GF-D8 (cell line): Measurements from ENCODE around the gene CREBZF.
"Not testable (repeated sequence)": the region's sequence is repeated elsewhere in the genome, so short reads cannot be mapped to it uniquely, and the experiment has no call there.

ENCODE experiments used
- DNase-seq: peaks from one replicate; lab custom pipeline; 2025; lab: John Stamatoyannopoulos, UW

CREBZF gene

GRCh38 chr11:85670949-85671663 is 6.2 kb upstream of the CREBZF start:
- DNase-seq: not testable (repeated sequence)

DNA sequence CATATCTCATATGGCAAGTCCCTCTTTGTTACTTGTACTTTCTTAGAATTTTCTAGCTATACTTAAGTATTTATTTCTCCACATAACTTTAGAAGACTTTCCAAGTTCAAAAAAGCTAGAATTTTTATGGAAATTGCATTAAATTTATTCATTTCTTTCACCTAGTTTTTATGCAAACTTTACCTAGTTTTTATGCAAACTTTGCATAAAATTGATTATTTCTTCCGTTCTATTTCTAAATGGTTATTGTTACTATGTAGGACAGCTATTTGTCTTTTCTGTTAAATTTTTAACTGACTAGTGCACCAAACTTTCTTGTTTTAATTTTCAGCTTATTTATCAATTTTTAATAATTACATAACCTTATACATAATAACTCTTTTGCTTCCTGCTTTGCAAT is 3.2 kb upstream of the CREBZF start:
- no peak for DNase-seq

- no peak for DNase-seq
Measured at GRCh38 chr11:85666687-85667086, 1.8 kb upstream of the CREBZF start.

DNA sequence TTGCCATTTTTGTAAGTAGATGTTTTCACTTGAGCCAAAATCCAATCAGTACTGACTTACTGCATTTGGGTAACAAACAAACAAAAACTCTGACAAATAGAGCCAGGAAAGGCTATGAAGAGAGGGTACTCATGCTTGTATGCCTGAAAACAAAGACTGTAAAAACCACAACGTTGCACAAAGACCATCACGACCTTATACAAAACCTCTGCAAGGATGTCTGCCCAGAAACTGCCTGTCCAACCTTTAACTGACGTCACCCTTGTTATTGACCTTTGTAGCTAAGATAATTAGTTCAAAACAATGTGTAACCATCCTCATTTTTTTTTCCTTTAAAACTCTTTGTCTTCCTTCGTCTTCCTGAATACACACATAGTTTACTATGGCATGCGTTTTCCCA is 804 bp upstream of the CREBZF start:
- DNase-seq: no peak

DNA sequence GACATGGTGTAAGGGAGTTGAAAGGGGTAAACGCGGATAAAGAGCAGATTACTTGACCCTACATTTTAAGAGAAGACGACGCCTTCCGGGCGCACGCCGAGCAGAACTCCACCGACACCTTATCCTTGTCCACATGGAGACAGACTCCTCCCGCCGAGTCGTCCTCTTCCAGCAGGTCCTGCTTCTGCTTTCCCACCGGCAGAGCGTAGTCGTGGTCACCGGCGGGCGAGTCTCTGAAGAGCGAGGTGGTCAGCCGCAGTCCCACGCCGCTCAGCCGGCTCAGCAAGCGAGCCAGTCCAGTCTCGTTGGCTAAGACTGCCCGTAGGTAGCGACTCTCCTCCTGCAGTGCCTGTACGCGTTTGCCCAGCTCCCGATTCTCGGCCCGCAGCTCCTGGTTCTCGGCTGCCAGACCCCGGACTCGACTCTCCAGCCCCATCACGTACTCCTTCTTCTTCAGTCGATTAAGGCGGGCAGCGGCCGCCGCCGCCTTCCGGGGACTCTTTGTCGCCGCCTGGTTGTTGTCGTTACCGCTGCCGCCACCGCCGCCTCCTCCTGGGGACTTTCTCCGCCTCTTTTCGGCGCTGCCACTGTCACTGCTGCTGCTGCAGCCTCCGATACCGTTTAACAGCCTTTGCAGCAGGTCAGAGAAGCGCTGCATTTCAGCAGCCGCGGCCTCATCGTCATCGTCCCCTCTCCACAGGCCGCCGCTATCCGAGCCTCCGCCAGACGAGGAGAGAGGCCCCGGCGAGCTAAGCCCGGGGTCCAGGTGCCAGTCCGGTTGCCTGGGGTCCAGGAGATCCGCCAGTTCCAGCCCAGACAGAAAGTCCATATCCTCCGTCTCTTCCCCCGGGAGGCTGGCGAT is 945 bp downstream of the CREBZF start:
- DNase-seq: peak; percentile 47

DNA sequence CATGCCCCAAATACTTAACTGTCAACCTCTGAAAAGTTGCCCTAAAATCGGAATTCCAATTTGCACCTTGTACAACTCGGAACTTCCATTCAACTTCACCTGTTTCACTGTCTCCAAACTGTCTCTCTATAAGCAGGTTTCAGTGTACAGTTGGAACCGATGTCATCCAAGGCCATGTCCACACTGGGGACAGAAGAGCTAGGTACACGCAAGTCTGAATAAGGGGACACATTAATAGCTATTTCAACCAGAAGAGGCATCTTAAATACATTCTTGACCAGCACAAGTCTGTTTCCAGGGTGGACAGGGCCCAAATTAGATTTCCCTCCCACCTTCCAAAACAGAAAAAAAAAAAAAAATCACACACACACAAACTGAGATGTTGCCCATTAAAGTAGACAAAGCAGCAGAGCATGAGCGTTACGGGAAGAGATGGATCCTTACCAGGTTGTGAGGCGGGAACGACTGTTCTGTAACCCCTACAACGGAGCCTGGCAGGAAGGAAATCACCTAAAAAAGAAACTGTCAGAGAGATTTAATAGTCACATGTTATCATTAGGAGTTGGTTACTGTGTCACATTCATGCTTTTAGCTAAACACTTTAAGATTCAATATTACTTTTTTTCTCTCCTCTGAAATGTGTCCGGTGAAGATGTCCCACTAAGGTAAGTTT is 1.7 kb downstream of the CREBZF start:
- DNase-seq: no peak

DNA sequence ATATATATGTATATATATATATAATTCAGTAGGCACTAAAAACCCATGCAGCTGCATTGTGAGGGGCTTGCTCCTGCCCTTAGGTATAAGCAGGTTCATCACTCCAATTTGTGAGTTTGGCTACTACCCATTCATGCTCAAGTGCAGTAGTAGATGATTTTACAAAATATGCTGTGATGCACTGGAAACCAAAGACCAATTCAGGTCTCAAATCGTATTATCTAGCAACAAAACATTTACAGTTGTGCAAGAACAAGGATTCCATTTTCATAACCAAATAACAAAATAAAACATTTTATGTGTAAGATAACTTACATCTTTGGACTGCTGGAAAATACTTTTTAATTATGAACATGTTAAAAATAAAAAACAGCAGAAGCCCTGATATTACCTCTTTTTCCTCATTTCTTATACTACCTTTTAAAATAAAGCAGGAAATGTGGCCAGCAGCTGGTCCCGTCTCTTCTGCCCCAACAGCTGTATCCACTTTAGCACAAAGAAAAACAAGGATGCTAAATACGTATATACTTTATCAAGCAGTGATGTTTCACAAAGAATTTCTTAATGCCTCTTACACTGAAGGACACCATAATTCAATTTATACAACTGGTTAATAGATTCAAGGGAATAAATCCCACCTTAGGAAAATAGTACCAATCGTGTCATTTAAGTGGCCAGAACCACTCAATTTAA is 2.8 kb downstream of the CREBZF start:
- no peak for DNase-seq

- no peak for DNase-seq
Measured at GRCh38 chr11:85658180-85658579, 6.7 kb downstream of the CREBZF start.

GRCh38 chr11:85656777-85657176 is 8.2 kb downstream of the CREBZF start:
- DNase-seq: no peak

- not testable (repeated sequence) for DNase-seq
Measured at GRCh38 chr11:85654343-85654742, 10.6 kb downstream of the CREBZF start.

GRCh38 chr11:85652786-85653447 is 12.0 kb downstream of the CREBZF start:
- no peak for DNase-seq

DNA sequence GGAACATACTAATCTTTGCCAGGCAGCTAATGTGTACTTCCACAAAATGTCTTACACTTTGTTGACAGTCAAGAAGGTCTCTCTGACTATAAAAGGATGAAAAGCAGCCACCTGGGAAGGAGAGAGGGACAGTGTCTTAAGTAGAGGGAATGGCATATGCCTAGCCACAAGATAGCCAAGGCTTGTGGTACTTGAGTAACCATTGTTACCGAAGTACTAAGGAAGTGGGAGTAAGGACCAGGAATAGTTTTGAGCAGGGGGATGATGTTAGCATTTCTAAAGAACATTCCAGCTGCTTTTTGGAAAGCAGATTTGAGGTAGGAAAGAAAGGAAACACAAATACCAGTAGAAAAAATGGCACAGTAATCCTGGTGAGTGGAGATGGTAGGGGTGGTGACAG is 13.8 kb downstream of the CREBZF start:
- DNase-seq: no peak

GRCh38 chr11:85647604-85648299 is 17.2 kb downstream of the CREBZF start, which contains the start of gene TMEM126A:
TSS of gene TMEM126A (plus strand) at chr11:85647967. CDS start at chr11:85650256, 2,289 bp downstream.
- DNase-seq: peak; percentile 75

- no peak for DNase-seq
Measured at GRCh38 chr11:85647078-85647477, 17.9 kb downstream of the CREBZF start.

- DNase-seq: no peak
Measured at GRCh38 chr11:85643191-85643614, 21.7 kb downstream of the CREBZF start.

DNA sequence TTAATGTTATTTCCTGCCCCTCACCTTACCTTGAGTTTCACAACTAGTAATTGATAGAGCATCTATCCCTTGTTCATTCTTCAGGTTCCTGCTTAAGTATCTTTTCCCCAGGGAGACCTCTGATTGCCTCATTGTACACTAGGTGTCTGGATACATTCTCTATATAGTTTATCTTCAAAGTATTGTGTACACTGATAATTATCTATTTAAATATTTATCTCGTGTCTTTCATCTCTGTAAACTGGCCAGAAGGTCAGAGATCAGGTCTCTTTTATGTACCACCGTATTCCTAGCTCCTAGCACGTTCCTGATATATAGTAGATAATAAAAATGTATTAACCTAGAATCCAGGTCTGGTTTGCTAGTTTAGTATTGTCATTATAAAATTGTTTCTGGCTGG is 30.2 kb downstream of the CREBZF start:
- no peak for DNase-seq

- no peak for DNase-seq
Measured at GRCh38 chr11:85628771-85629341, 36.1 kb downstream of the CREBZF start.

DNA sequence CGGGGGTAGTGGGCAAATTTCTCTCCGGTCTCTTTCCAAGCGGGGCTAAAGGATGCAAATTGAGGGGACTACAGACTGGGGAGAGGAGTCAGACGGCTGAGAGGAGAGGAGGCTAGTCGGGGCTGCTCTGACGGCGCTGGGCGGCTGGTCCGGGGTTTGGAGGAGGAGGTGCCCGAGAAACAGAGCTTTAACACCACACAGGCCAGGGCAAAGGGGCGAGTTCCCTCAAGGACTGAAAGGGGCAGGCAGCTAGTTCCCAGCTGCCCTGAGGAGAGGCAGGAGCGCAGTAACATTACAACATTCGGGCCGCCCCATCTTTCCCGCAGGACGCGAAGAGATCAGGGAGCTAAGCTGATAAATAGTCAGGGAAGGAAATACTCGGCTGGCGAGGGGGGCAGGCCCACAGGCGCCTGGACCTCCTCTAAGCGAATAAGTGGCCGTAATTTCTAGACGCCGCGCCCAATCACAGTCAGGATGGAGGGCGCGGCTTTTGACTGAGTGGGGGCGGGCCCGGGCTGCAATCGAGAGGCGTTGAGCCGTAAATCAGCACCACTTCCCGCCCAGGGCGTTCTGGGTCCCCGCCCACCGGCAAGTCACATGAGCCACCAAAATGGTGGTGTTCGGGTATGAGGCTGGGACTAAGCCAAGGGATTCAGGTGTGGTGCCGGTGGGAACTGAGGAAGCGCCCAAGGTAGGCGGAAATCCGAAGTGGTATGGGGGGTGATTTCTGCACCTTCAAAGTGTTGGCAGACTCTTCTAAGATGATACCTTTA is 36.7 kb downstream of the CREBZF start, which contains the start of gene TMEM126B:
TMEM126B (plus strand) TSS at position 596 of the 773 bp plus-strand sequence; CDS start at position 611, 15 bp downstream.
- peak; percentile 90 for DNase-seq

GRCh38 chr11:85627332-85627997 is 37.5 kb downstream of the CREBZF start, which contains the start of gene DLG2:
TSS of gene DLG2 (minus strand) at chr11:85627344.
- no peak for DNase-seq
